Tongue (tissue), 2 donors: ENCODE measurements around the gene PRMT1. TPM values are rescaled to one million over a fixed set of nuclear protein-coding genes. Genes with fewer than 3 reads are reported as not detected.

Source experiments
- DNase-seq: peaks from one replicate; pipeline ENCODE4 v3.0.0-alpha.2; 2015
- total RNA-seq: library from RNA; depleted of rRNA; stranded (reverse); fragments of >200 nt; gene quantifications from one replicate; pipeline ENCODE4 v1.2.3, GENCODE V29; 2014

The PRMT1 gene
- 208 TPM for total RNA-seq

DNA sequence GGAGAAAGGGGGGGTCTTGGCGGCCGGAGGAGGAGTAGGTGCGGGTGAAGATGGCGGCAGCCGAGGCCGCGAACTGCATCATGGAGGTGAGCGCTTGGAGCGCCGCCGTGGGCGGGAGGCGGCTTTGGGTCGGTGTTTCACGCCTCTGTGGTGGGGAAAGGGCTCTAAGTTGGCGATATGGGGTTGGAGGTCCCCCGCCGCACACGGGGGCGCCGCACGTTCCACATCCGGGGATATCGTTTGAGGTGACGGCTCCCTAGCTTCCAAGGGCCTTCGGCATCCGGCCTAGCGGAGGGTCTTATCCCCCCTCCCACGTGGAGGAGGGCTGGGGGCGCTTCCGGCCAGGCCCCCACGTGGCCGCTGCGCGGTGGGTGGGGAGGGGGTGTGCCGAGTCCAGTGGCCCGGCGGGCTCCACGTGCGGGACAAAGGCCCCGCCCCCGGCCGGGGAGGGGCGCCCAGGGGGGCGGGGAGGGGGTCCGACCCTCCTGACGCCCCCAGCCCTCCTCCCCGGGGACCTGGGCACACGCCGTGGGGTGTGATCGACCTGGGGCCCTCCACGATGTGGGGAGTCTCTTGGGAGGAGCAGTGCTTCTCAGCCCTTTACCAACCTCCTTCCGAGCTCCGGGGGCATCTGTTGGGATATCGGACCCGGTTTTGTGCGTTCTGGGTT lies at the start of gene PRMT1:
Gene PRMT1 (plus strand): TSS at position 41 of the 670 bp plus-strand sequence. CDS start 10 bp downstream, at position 51.
- DNase-seq, result peak; percentile 78

DNA sequence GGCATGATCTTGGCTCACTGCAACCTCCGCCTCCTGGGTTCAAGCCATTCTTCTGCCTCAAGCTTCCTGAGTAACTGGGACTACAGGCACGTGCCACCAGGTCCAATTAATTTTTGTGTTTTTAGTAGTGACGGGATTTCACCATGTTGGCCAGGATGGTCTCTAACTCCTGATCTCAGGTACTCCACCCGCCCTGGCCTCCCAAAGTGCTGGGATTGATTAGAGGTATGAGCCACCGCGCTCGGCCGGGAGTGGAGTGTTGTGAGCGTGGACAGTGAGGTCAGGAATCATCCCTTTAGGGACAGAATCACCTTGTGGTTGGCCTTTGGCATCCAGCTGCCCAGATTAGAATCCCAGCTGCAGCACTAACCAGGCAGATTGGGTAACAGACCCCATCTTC lies 47.4 kb upstream of the PRMT1 start:
- DNase-seq, result no peak

DNA sequence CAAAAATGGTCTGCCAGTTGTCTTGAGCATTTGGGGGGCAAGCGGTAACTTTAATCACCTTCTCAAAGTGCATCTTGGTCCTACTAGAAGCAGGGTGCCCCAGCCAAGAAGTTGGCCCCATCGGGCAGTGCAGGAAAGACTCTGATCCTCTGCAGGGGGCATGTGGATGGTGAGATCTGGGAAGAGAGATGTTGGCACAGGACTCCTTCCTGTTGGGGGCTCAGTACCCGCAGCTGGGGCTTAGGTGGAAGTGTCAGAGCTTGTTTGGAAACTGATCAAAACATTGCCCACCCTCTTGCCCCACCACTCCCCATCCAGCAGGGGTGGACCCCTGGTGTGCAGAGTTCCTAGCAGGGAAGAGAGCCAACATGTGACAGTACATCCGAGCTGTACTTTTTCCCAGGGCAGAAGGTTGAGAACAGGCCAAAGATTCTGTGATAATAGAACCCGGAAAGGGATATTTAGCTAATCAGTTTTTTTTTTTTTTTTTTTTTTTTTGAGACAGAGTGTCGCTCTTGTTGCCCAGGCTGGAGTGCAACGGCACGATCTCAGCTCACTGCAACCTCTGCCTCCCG lies 46.0 kb upstream of the PRMT1 start:
- no peak for DNase-seq

DNA sequence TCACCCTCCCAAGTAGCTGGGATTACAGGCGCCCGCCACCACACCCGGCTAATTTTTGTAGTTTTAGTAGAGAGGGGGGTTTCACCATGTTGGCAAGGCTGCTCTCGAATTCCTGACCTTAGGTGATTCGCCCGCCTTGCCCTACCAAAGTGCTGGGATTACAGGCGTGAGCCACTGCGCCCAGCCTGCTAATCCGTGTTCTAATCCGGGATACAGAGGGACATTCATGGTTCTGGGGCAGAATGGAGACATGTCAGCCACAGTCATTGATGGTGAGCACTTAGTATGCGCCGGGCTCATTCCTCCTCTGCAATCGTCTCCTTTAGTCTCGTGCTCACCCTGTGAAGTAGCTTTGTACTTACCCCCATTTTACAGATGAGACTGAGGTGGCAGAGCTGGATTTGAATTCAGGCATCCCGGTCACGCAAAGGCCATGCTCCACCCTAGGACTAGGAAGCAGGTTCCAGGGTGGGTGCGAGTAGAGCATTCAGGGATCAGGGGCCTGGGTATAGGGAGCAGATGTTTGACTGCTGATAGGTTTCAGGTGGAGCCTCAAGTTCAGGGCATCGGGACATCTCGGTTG lies 45.4 kb upstream of the PRMT1 start:
- DNase-seq, result no peak

DNA sequence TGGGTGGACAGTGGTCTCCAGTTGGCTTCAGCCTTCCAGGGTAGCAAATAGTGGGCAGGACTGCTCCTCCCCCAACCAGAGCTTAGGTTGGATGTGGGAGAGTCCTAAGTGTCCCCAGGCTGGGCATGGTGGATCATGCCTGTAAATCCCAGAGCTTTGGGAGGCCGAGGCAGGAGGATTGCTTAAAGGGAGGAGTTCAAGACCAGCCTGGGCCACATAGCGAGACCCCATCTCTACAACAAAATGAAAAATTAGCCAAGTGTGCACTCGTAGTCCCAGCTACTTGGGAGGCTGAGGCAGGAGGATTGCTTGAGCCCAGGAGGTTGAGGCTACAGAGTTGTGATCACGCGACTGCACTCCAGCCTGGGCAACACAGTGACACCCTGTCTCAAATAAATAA lies 44.5 kb upstream of the PRMT1 start:
- no peak for DNase-seq

DNA sequence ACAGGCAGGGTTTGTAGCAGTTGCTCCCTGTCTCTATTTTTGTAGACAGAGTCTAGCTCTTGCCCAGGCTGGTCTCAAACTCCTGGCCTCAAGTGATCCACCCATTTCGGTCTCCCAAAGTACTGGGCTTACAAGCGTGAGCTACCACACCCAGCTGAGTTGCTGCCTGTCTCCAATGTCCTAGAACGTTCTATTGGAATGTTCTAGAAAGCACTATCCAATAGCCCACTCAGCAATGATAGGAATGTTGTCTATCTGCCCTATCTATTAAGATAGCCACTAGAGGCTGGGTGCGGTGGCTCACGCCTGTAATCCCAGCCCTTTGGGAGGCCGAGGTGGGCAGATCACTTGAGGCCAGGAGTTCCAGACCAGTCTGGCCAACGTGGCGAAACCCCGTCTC lies 43.8 kb upstream of the PRMT1 start:
- DNase-seq, result peak; percentile 26

DNA sequence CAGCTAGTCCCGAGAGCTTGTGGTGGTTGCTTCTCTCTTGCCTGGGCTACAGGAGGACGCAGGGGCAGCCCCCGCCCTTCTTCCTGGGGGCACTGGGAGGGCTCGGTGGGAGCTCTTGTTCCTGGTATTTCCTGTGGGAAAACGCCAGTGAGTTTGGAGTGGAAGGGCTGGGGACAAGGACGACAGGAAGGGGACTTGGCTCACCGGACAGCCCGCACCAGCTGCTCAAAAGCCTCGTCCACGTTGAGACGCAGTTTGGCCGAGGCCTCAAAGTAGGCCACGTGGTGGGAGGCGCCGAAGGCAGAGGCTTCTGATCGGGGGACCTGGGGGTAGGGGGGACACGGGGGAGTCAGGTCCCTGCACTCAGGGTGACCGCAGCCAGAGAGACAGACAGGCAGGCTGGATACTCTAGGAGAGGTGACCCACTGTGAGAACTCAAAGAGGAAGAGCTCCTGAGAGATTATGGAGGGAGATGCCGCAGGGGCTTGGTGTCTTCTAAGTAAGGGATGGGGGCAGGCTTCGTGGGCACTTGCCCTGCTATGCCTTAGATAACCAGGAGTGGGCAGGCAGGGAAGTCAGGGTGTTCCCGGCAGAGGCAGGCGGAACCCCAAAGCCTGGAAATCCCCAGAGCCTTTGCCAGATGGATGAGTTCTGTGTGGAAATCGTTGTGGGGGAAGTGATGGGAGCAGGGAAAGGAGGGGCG lies 41.4 kb upstream of the PRMT1 start:
- DNase-seq, result peak; percentile 58

DNA sequence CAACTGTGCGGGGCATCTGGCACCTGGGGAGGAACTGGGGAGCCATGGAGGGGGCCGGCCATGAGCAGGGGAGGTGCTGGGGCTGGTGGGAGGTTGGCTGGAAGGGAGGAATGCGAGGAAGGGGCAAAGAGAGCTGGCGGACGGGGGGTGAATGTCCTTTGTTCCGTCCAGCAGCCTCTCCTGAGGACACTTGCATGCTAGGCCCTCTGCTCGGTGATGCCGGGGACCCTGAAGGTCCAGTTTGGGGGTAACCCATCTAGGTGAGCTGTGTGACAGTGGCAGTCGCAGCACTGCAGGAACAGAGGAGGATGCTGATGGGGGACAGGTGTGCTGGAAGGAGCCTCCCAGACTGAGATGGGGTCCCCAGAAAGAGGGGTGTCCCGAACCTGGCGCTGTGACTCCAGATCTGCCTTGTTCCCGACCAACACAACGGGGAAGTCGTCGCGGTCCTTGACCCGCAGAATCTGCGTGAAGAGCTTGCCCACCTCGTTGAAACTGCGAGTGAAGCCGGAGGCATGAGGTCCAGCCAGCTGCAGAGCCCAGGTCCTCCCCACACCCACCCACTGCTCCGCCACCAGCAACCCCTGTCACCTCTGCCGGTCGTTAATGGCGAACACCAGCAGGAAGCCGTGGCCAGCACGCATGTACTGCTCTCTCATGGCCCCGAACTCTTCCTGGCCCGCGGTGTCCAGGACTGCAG lies 40.7 kb upstream of the PRMT1 start:
- DNase-seq, result no peak

DNA sequence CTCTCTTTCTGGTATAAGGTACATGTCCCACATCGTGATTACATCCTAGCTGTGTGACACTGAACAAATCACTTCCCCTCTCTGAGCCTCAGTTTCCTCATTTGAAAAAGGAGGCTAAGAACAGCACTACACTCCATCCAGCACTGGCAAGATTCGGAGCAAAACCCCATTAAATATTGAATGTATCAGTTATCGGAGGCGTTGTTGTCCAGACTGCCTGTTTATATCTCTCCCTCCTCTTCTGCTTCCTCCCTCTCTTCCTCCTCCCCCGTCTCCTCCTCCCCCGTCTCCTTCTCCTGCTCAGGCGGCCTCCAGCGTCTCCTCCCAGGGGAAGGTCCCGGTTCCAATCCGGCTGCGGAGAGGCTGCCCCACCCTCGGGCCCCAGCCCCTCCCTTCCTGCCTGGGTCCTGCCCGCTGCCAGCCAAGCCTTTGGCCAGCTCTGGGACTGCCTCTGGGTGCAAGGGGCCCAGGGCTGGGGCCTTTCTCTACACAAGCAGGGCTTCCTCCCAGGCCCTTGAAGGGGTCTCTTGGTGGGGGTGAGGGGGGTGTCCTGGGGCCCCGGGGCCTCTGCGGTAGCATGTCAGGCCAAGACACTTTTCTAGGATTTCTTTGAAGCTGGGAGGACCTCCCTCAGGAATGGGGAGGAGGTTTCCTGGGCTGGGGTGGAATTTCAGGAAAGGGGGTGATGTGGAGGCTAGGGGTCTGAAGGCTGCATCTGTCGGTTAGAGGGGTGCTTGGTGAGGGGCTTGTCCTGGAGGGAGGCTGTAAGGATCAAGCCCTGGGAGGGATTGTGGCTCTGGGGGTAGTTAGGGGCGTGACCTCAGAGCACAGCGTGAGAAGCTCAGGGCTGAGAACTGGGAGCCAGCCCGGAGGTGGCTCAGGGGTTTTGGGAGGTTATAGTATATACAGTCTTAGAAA lies 39.0 kb upstream of the PRMT1 start:
- DNase-seq, result peak; percentile 59

DNA sequence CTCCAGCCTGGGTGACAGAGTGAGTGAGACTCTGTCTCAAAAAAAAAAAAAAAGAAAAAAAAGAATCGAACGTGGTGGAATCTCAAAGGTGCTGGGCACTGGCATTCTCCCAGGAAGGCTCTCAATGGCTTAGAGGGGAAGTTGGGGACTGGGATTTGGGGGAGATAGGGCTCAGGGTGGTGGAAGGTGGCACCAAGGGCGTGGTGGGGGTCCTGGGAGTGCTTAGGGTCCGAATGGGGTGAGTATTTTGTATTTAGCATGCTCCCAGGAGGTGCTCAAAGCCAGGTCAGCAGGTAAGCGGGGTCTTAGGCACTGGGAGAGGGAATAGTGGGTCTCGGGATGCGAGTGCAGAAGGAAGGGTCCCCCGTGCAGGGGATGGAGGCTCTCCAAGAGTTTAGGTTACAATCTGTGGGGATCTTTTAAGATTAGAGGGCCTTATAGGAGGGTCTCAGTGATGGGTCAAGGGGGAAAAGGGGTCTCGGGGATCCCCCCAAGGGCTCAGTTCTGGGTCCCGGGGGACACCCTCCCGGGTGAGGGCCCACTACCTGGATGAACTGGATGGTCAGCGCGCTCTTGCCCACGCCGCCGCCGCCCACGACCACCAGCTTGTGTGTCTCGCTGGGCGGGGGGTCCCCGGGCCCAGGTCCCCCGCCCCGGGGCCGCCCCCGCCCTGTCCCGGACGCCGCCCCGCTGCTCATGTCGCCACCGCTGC lies 37.5 kb upstream of the PRMT1 start:
- peak; percentile 44 for DNase-seq

DNA sequence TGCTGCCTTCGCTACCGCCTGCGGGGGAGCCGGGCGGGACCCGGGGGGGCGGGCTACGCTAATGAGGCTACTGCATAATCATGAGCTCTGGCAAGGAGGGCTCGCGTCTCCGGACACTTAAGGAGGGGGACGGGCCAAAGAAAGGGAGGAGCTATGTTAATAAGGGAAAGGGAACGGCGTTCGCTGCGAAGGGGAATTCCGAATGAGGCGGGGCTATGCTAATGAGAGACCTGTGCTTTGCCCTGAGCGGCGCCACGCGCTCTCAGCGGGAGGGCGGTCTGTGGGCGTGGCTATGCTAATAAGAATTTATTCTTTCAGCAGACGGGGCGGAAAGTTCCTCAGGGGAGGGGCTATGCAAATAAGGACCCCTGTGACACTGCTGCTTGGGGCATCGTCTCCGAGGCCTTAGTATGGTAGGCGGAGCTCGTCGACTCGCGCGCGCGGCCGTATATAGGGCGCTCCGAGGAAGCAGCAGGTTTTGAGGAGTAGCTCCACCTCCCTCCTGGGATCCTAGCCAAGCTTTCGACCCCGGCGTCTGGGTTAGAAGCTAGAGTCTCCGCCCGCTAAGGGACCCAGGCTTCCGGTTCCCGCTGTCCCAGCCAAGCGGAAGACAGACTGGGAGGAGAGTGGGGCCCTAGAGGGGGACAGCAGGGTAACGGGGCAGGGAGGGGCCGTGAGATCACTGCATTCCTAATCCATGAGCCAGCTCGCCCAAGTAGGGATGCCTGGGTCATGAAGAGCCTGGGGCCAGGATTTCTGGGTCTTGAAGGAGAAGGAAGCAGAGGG lies 36.8 kb upstream of the PRMT1 start, which contains the start of gene RRAS:
Gene RRAS (minus strand): TSS at position 31 of the 786 bp plus-strand sequence. CDS start 45 bp downstream, outside the sequence.
- DNase-seq, result peak; percentile 100

DNA sequence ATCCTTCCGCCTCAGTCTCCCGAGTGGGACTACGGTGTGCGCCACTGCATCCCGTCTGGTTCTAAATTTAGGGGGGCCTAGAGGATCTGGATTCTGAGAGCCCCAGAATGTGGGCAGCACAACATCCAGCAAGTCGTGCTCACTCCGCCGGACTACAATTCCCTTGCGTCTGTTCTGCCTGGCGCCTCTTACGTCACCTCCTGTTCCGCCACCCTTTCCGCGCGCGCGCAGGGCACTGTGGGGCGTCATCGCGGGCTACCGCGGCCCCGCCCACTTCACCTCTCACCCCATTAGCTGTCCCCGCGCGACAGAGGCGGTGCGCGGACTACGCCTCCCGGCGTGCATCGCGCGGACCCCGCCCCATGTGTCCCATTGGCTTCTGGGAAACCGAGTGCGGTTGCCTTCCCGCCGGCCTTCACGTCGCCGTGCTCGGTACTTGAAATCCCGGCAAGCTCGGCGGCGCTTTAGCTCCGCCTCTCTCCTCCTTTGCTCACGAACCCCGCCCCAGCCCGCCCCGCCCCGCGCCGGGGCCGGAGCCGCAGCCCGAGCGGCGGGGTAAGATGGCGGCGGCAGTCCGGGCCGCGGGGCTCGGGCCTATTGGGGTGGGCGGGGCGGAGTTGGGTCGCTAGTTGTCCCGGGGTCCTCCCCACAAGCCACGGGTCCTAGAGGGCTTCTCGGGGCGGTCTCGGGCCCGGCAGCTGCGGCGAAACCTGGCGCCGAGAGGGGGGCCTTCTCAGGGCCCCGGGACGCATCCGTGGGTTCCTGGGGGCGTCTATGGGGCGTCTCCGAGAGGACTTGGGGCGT lies 35.2 kb upstream of the PRMT1 start, which contains the start of gene SCAF1:
Gene SCAF1 (plus strand): TSS at position 522 of the 804 bp plus-strand sequence. CDS start 2,818 bp downstream, outside the sequence.
- peak; percentile 100 for DNase-seq

DNA sequence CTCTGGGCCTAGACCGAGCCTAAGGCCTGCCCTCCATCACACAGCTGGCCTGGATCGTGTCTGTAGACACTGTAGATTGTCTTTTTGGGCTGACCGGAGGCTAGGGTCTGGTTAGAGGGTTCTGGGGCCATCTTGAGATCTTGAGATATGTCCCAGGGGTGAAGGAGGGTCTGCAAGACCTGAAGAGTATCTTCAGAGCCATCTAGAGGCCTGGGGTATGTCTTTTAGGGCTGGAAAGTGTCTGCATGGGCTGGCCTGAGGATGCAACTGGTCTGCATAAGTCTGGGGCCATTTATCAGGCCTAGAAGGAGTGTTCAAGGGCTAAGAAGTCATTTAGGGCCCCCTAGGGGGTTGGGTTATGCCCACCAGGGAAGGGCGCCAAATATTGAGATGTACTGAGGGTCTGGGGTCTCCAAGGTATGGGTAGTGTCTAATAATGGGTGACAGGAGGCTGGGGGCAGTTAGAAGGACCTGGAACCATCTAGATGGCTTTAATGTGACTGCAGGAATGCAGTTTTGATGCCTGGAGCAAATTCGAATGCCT lies 34.5 kb upstream of the PRMT1 start:
- peak; percentile 36 for DNase-seq

DNA sequence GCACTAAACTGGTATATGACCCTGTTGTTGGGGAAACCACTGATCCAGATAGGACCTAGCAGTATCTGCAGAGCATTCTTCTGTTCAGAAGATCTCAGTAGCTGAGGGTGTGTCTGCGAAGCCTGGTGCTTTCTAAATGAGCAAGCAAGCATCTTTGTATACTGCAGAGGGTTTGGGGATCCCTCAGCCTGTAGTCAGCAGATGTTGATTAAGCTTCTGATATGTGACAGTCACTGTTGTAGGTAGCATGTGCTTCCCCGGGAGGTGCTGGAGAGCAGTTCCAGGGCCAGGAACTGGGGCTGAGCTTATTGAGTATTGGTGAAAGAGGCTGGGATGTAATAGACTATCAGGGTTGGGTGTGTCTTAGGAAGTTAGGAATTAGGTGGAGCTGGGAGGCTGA lies 33.6 kb upstream of the PRMT1 start:
- no peak for DNase-seq

DNA sequence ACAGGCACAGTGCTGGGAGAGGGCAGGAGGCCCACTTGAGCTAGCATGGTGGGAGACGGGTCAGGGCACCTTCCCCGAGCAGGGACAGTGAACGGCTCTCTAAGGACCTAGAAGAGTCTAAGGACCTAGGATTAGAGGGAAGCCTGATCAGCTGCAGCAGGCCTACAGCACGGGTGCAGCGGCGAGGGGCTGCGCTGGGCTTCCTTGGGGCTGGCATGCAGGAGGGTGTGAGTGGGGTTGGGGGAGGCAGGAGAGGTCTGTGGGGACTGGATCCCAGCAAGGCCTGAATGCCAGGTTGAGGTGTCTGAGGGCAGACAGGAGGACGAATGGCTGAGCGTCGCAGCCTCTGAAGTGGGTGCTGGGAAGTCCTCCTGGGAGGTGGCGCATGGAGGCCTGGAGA lies 31.5 kb upstream of the PRMT1 start:
- no peak for DNase-seq

DNA sequence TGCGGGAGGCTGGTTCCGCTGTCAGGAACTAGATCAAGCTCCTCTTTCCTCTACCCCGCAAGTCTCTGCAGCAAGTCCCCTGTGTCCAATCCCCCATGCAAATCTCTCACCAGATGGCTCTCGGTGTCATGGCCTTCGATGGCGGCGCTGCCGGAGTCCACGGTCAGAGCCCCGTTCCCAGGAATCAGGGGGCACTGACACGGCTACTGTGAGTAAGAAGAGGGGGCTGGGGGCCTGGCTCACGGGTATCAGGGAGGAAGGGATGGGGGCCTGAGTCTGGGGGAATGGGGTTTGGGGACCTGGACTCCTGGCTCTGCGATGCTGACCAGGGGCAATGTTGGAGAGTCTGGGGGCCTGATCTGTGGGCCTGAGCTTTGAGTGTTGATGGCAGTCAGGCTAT lies 31.1 kb upstream of the PRMT1 start:
- no peak for DNase-seq

DNA sequence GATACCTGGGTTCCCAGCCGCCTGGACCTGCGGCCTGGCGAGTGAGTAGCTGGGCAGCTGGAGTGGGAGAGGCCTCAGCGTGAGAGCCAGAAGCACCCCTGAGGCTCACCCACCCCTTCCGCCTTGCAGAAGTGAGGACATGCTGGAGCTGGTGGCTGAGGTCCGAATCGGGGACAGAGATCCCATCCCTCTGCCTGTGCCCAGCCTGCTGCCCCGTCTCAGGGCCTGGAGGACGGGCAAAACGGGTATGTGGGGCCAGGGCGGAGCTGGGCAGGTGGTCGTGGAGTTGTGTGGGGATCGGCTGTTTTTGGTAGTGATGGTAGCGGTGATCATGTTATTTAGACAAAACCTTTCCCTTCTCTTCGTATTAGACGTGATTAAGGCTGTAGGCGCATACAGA lies 30.5 kb upstream of the PRMT1 start:
- no peak for DNase-seq

DNA sequence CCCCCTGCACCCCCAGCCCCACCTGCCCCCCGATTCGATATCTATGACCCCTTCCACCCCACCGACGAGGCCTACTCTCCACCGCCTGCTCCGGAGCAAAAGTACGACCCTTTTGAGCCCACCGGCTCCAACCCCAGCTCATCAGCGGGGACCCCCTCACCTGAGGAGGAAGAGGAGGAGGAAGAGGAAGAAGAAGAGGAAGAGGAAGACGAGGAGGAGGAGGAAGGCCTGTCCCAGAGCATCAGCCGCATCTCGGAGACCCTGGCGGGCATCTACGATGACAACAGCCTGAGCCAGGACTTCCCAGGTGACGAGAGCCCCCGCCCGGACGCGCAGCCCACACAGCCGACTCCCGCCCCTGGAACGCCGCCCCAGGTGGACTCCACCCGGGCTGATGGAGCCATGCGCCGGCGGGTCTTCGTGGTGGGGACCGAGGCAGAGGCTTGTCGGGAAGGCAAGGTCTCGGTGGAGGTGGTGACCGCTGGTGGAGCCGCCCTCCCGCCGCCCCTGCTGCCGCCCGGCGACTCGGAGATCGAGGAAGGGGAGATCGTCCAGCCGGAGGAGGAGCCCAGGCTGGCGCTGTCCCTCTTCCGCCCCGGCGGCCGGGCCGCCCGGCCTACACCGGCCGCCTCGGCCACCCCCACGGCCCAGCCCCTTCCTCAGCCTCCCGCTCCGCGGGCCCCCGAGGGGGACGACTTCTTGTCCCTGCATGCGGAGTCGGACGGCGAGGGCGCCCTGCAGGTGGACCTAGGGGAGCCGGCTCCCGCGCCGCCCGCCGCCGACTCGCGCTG lies 25.8 kb upstream of the PRMT1 start:
- DNase-seq, result no peak
